CD4-positive, alpha-beta memory T cell (primary cell): ENCODE data around the gene CLRN1. TPM values are rescaled to one million over a fixed set of nuclear protein-coding genes. Genes with fewer than 3 reads are reported as not detected.
"Not testable (repeated sequence)": the region's sequence is repeated elsewhere in the genome, so short reads cannot be mapped to it uniquely, and the experiment has no call there.

Source experiments
- CTCF ChIA-PET: fragments of 350-600 bp; sonication (Branson Sonifier 250); formaldehyde crosslinking; loops from one replicate; lab custom pipeline; 2021; ENCODE audit warnings: inconsistent platforms; ENCODE audit not compliant: partially characterized antibody; lab: Charles Lee
- POLR2A ChIA-PET: fragments of 350-600 bp; sonication (Branson Sonifier 250); formaldehyde crosslinking; loops from one replicate; lab custom pipeline; 2021; ENCODE audit not compliant: partially characterized antibody; lab: Charles Lee
- DNase-seq, 5 donors: peaks; one replicate each; pipeline versions ENCODE4 v3.0.0 to v3.0.0-alpha.2; 2020 to 2022; ENCODE audit warnings: mixed read lengths in 1 of 5
- H3K27ac ChIP-seq: one replicate; pipeline ENCODE4 v1.7.0; 2013; ENCODE audit warnings: low read depth, low read length
- H3K27me3 ChIP-seq: 2 replicates; pipeline ENCODE4 v1.7.0; 2013; ENCODE audit warnings: mild to moderate bottlenecking, low read length, moderate library complexity; ENCODE audit not compliant: insufficient read depth
- H3K36me3 ChIP-seq: 2 replicates; pipeline ENCODE4 v1.7.0; 2013; ENCODE audit warnings: mild to moderate bottlenecking, low read length, moderate library complexity; ENCODE audit not compliant: insufficient read depth
- H3K4me1 ChIP-seq: 2 replicates; pipeline ENCODE4 v1.7.0; 2013; ENCODE audit warnings: mild to moderate bottlenecking, low read length, moderate library complexity; ENCODE audit not compliant: insufficient read depth
- H3K4me3 ChIP-seq, 2 donors: one replicate each; pipeline ENCODE4 v1.7.0; 2013; ENCODE audit warnings: low read length in 2 of 2, mild to moderate bottlenecking in 1 of 2
- H3K9me3 ChIP-seq, 2 donors: one replicate each; pipeline ENCODE4 v1.7.0; 2013; ENCODE audit warnings: low read length in 2 of 2, control low read depth in 1 of 2; ENCODE audit not compliant: control insufficient read depth in 1 of 2
- H3K27ac Mint-ChIP-seq, 7 donors: one replicate each; pipeline ENCODE4 v1.8.0; 2020 to 2021; ENCODE audit warnings: mixed read lengths in 7 of 7, mild to moderate bottlenecking in 6 of 7, inconsistent platforms in 3 of 7, moderate library complexity in 3 of 7
- H3K27me3 Mint-ChIP-seq, 2 donors: one replicate each; pipeline ENCODE4 v1.8.0; 2020 to 2021; ENCODE audit warnings: mixed read lengths in 2 of 2
- H3K36me3 Mint-ChIP-seq, 2 donors: one replicate each; pipeline ENCODE4 v1.8.0; 2020 to 2021; ENCODE audit warnings: mixed read lengths in 2 of 2, inconsistent platforms in 1 of 2, mild to moderate bottlenecking in 1 of 2
- H3K4me1 Mint-ChIP-seq, 4 donors: one replicate each; pipeline ENCODE4 v1.8.0; 2020 to 2021; ENCODE audit warnings: mixed read lengths in 4 of 4, mild to moderate bottlenecking in 1 of 4
- H3K4me3 Mint-ChIP-seq, 8 donors: one replicate each; pipeline ENCODE4 v1.8.0; 2020 to 2021; ENCODE audit warnings: mixed read lengths in 8 of 8, mild to moderate bottlenecking in 7 of 8, moderate library complexity in 6 of 8, inconsistent platforms in 3 of 8
- H3K9me3 Mint-ChIP-seq, 8 donors: one replicate each; pipeline ENCODE4 v1.8.0; 2020 to 2021; ENCODE audit warnings: mixed read lengths in 8 of 8, mild to moderate bottlenecking in 5 of 8, inconsistent platforms in 3 of 8, moderate library complexity in 1 of 8
- intact Hi-C: fragments of 100-400 bp; cut with micrococcal nuclease; formaldehyde crosslinking; loops from one replicate; pipeline ENCODE4 v1.15.1; 2023
- polyA plus RNA-seq, 2 donors: library from polyadenylated mRNA; unstranded; fragments of 300-500 nt; fragmentation: Illumina TruSeq; gene quantifications; one replicate each; pipeline ENCODE4 v1.2.3, GENCODE V29; 2021
- total RNA-seq, 2 experiments: library from RNA; stranded (reverse); gene quantifications; one replicate each; pipeline ENCODE4 v1.2.3, GENCODE V29; 2021

Gene CLRN1
- total and polyA plus RNA-seq, 4 experiments from 2014 or later: not detected

GRCh38 chr3:150996731-150997130 is 24.2 kb upstream of the CLRN1 start:
- no peak overlapping the region for H3K27ac ChIP-seq
- intact Hi-C loops: no loop called here
- ChIA-PET POLR2A (no interaction called here), CTCF (no interaction called here)
- H3K9me3 ChIP-seq: no peaks in the 10 kb centered on the region
- H3K36me3 ChIP-seq: no peaks in the 10 kb centered on the region
- Mint-ChIP-seq H3K4me3 (no peak overlapping the region), H3K36me3 (peaks cover 0 to 4% of the 10 kb centered on the region in 2 donors), H3K9me3 (peaks cover 0 to 11% (median 0%) of the 10 kb centered on the region in 8 donors), H3K4me1 (peaks cover 0 to 4% (median 0%) of the 10 kb centered on the region in 4 donors), H3K27me3 (peaks cover 16 to 22% of the 10 kb centered on the region in 2 donors), H3K27ac (no peak overlapping the region)
- no peaks in the 10 kb centered on the region for H3K4me1 ChIP-seq
- no peak overlapping the region for H3K4me3 ChIP-seq
- no peaks in the 10 kb centered on the region for H3K27me3 ChIP-seq
- no peak for DNase-seq

DNA sequence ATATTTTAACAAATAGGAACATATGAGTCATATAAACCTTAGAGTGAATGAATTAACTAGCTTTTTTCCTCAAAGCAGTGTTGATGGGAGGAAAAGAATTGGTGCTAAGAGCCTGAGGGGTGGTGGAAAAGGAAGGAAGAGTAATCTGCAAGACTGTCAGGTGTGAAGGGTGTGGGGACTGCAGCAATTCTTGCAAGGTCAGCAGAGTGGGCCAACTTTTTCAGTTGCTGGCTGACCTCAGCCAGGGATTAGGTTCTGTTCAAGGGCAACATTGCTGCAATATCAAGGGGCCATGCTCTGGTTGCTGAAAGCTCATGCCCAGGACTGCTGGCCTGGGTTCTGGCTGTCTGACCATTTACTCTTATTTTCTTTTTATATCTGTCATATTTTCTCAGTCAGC is 23.0 kb upstream of the CLRN1 start:
- Histone ChIP-seq H3K4me3 (no peak overlapping the region), H3K9me3 (no peaks in the 10 kb centered on the region), H3K27me3 (no peaks in the 10 kb centered on the region), H3K27ac (no peak overlapping the region), H3K4me1 (no peaks in the 10 kb centered on the region), H3K36me3 (no peaks in the 10 kb centered on the region)
- peaks cover 14 to 15% of the 10 kb centered on the region in 2 donors for H3K27me3 Mint-ChIP-seq
- CTCF ChIA-PET: no interaction called here
- no peak overlapping the region for H3K4me3 Mint-ChIP-seq
- POLR2A ChIA-PET: no interaction called here
- peaks cover 0 to 11% (median 0%) of the 10 kb centered on the region in 8 donors for H3K9me3 Mint-ChIP-seq
- no peak overlapping the region for H3K27ac Mint-ChIP-seq
- H3K36me3 Mint-ChIP-seq: peaks cover 0 to 4% of the 10 kb centered on the region in 2 donors
- intact Hi-C loops: no loop called here
- DNase-seq: no peak
- peaks cover 0 to 4% (median 0%) of the 10 kb centered on the region in 4 donors for H3K4me1 Mint-ChIP-seq

- H3K4me1 Mint-ChIP-seq: peaks cover 0 to 4% (median 0%) of the 10 kb centered on the region in 4 donors
- H3K27ac Mint-ChIP-seq: no peak overlapping the region
- Histone ChIP-seq H3K4me1 (no peaks in the 10 kb centered on the region), H3K4me3 (no peak overlapping the region), H3K9me3 (no peaks in the 10 kb centered on the region), H3K36me3 (no peaks in the 10 kb centered on the region), H3K27ac (no peak overlapping the region), H3K27me3 (no peaks in the 10 kb centered on the region)
- no peak for DNase-seq
- H3K36me3 Mint-ChIP-seq: peaks cover 0 to 4% of the 10 kb centered on the region in 2 donors
- intact Hi-C loops: no loop called here
- POLR2A ChIA-PET: no interaction called here
- no peak overlapping the region for H3K4me3 Mint-ChIP-seq
- H3K9me3 Mint-ChIP-seq: peaks cover 0 to 16% (median 4%) of the 10 kb centered on the region in 8 donors
- CTCF ChIA-PET: no interaction called here
- peaks cover 20 to 22% of the 10 kb centered on the region in 2 donors for H3K27me3 Mint-ChIP-seq
These were observed 16.7 kb upstream of the CLRN1 start for GRCh38 chr3:150989208-150989607.

- intact Hi-C loops, H3K4me1 Mint-ChIP-seq, CTCF ChIA-PET: not testable (repeated sequence)
These were observed 15.9 kb upstream of the CLRN1 start for GRCh38 chr3:150988395-150988794.

DNA sequence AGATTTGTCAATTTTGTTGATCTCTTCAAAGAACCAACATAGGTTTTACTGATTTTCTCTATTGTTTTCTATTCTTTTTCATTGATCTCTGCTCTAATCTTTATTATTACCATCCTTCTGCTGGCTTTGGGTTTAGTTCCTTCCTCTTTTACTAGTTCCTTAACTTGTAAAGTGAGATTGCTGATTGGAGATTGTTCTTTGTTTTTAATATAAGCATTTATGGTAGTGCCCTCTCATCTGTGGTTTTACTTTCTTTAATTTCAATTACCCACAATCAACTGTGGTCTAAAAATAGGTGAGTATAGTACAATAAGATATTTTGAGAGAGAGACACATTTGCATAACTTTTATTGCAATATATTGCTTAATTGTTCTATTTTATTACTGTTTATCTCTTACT is 13.2 kb upstream of the CLRN1 start:
- Mint-ChIP-seq H3K9me3 (peaks cover 0 to 9% (median 4%) of the 10 kb centered on the region in 8 donors), H3K27ac (peak overlapping the region in 1 of 7 donors; percentile 1), H3K4me3 (no peak overlapping the region), H3K4me1 (no peaks in the 10 kb centered on the region), H3K27me3 (peaks cover 14 to 16% of the 10 kb centered on the region in 2 donors), H3K36me3 (no peaks in the 10 kb centered on the region)
- CTCF ChIA-PET: no interaction called here
- H3K27ac ChIP-seq: no peak overlapping the region
- no peak overlapping the region for H3K4me3 ChIP-seq
- intact Hi-C loops: no loop called here
- POLR2A ChIA-PET: no interaction called here
- H3K4me1 ChIP-seq: no peaks in the 10 kb centered on the region
- H3K36me3 ChIP-seq: no peaks in the 10 kb centered on the region
- no peak for DNase-seq
- no peaks in the 10 kb centered on the region for H3K27me3 ChIP-seq
- H3K9me3 ChIP-seq: no peaks in the 10 kb centered on the region

More at GRCh38 chr3:150988395-150988794, 15.9 kb upstream of the CLRN1 start:
- DNase-seq, H3K9me3 ChIP-seq, H3K27ac Mint-ChIP-seq, H3K4me1 ChIP-seq, H3K27ac ChIP-seq, H3K4me3 Mint-ChIP-seq, H3K4me3 ChIP-seq, POLR2A ChIA-PET, H3K36me3 ChIP-seq, H3K36me3 Mint-ChIP-seq, H3K27me3 ChIP-seq: not testable (repeated sequence)
- Mint-ChIP-seq H3K9me3 (peaks cover 0 to 13% (median 4%) of the 10 kb centered on the region in 8 donors), H3K27me3 (peaks cover 19 to 24% of the 10 kb centered on the region in 2 donors)

DNA sequence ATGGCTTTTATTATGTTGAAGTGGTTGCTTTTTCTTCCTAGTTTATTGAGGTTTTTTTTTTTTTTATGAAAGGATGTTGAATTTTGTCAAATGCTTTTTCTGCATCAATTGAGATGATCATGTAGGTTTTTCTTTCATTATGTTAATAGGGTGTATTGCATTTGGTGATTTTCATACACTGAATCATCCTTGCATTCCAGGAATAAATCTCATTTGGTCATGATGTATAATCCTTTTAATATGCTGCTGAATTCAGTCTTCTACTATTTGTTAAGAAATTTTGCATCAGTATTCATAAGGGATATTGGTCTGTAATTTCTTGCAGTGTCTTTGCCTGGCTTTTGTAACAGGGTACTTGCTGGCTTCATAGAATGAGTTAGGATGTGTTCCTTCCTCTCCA is 11.5 kb upstream of the CLRN1 start:
- H3K27me3 Mint-ChIP-seq: peaks cover 12 to 15% of the 10 kb centered on the region in 2 donors
- peaks cover 0 to 9% (median 4%) of the 10 kb centered on the region in 8 donors for H3K9me3 Mint-ChIP-seq
- intact Hi-C loops: no loop called here
- POLR2A ChIA-PET: no interaction called here
- Histone ChIP-seq H3K27ac (no peak overlapping the region), H3K4me1 (no peaks in the 10 kb centered on the region), H3K9me3 (no peaks in the 10 kb centered on the region), H3K27me3 (no peaks in the 10 kb centered on the region), H3K36me3 (no peaks in the 10 kb centered on the region), H3K4me3 (no peak overlapping the region)
- H3K4me1 Mint-ChIP-seq: no peaks in the 10 kb centered on the region
- H3K27ac Mint-ChIP-seq: no peak overlapping the region
- H3K4me3 Mint-ChIP-seq: no peak overlapping the region
- no peaks in the 10 kb centered on the region for H3K36me3 Mint-ChIP-seq
- no peak for DNase-seq
- CTCF ChIA-PET: no interaction called here

- Histone ChIP-seq H3K27ac (no peak overlapping the region), H3K4me3 (no peak overlapping the region), H3K36me3 (no peaks in the 10 kb centered on the region), H3K4me1 (no peaks in the 10 kb centered on the region), H3K27me3 (no peaks in the 10 kb centered on the region), H3K9me3 (no peaks in the 10 kb centered on the region)
- Mint-ChIP-seq H3K4me1 (no peaks in the 10 kb centered on the region), H3K4me3 (no peak overlapping the region), H3K9me3 (peaks cover 0 to 2% (median 0%) of the 10 kb centered on the region in 8 donors), H3K27me3 (peaks cover 13 to 14% of the 10 kb centered on the region in 2 donors), H3K36me3 (no peaks in the 10 kb centered on the region), H3K27ac (no peak overlapping the region)
- ChIA-PET POLR2A (no interaction called here), CTCF (no interaction called here)
- no peak for DNase-seq
- intact Hi-C loops: no loop called here
These were observed 6.1 kb upstream of the CLRN1 start for GRCh38 chr3:150978566-150979148.
